ENCODE results near the gene PEAR1. TPM values are rescaled to one million over a fixed set of nuclear protein-coding genes. Genes with fewer than 3 reads are reported as not detected.

The PEAR1 gene
- total and polyA plus RNA-seq, 9 donors, result 4.3 to 21.2 (median 13.4) TPM

DNA sequence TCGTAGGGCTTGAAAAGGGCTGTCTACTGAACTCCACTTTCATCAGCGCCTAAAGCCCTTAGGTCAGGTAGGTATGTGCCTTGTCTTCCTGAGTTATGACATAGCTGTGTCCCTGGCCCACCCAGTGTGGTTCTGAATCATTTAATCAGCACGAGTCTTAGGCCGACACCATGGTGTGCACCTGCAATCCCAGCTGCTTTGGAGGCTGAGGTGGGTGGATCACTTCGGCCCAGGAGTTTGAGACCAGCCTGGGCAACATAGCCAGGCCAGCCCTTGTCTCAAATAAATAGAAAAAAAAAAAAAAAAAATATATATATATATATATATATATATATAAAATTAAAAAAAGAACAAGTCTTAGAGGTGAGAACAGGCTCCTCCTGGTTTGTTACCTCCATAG, 42.7 kb downstream of the PEAR1 start:
- no peak overlapping the region for H3K27ac ChIP-seq
- H3K27me3 ChIP-seq, result no peaks in the 10 kb centered on the region
- intact Hi-C loops (cut with DNase I), result no loop called here
- peaks cover 3% of the 10 kb centered on the region for H3K4me1 ChIP-seq (ENCODE audit: insufficient read depth)
- no peaks in the 10 kb centered on the region for H3K36me3 ChIP-seq
- no peaks in the 10 kb centered on the region for H3K9me3 ChIP-seq
- no peak overlapping the region for H3K4me3 ChIP-seq
- WGBS, 3 donors, result 78 to 89% (median 89%) methylated on average over 5 of the region's 5 CpGs
- TF ChIP-seq, protein P1, sequence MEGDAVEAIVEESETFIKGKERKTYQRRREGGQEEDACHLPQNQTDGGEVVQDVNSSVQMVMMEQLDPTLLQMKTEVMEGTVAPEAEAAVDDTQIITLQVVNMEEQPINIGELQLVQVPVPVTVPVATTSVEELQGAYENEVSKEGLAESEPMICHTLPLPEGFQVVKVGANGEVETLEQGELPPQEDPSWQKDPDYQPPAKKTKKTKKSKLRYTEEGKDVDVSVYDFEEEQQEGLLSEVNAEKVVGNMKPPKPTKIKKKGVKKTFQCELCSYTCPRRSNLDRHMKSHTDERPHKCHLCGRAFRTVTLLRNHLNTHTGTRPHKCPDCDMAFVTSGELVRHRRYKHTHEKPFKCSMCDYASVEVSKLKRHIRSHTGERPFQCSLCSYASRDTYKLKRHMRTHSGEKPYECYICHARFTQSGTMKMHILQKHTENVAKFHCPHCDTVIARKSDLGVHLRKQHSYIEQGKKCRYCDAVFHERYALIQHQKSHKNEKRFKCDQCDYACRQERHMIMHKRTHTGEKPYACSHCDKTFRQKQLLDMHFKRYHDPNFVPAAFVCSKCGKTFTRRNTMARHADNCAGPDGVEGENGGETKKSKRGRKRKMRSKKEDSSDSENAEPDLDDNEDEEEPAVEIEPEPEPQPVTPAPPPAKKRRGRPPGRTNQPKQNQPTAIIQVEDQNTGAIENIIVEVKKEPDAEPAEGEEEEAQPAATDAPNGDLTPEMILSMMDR (IDR thresholded peaks at IDR 0.05), result no peak
- TF ChIP-seq POLR2A (IDR thresholded peaks at IDR 0.05) (no peak), EP300 (IDR thresholded peaks at IDR 0.05) (no peak)
- DNase-seq, result no peak

DNA sequence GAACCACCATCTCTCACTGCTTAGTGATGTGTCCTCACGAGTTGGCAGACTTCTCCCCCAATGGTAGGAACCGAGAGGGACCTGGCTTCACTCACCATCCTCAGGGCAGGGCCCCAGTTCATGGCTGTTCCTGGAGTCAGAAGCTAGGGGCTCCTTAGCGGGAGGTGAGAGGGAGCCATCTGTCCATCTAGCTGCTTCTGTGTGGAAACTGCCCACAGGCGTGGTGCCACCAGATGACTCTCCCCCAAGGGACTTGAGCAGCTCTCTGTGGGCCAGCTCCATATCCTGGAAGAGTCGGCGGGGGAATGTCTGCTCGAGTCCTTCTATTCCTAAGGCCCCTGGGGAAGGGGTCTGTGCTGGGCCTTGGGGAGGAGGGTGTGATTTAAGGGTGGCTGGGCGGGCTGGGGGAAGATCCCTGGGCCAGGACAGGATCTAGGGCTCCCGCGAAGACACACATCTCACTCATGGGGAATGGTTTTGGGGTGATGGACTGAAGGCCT, 43.3 kb downstream of the PEAR1 start:
- 78 to 84% (median 80%) methylated on average over 10 of the region's 10 CpGs for WGBS, 3 donors
- Histone ChIP-seq H3K36me3 (no peaks in the 10 kb centered on the region), H3K4me3 (no peak overlapping the region), H3K4me1 (ENCODE audit: insufficient read depth) (peaks cover 3% of the 10 kb centered on the region), H3K9me3 (no peaks in the 10 kb centered on the region), H3K27ac (no peak overlapping the region), H3K27me3 (no peaks in the 10 kb centered on the region)
- no peak for TF ChIP-seq EP300 (IDR thresholded peaks at IDR 0.05)
- TF ChIP-seq, protein P1 (IDR thresholded peaks at IDR 0.05), result no peak
- TF ChIP-seq POLR2A (IDR thresholded peaks at IDR 0.05), result no peak
- intact Hi-C loops (cut with DNase I), result no loop called here
- no peak for DNase-seq

DNA sequence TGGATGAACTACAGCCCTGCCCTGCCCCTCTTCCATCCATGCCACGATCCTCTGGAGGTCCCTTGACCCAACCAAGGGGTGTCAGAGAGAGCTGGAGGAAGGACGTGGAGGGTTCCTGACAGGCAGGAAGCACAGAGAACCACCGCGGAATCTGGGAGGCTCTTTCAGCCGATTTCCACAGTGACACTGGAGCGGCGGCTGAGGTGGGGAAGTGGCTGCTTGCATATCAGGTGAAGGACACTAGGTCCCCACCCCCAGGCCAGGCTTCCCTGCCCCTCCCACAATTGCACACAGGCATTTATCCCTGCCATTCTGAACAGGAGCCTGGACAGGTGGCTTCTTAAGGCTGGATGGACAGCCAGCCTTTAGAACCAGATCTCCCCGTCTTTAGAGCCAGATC, 44.4 kb downstream of the PEAR1 start:
- TF ChIP-seq, protein P1 (IDR thresholded peaks at IDR 0.05), result no peak
- TF ChIP-seq POLR2A (IDR thresholded peaks at IDR 0.05) (no peak), EP300 (IDR thresholded peaks at IDR 0.05) (no peak)
- no peaks in the 10 kb centered on the region for H3K27me3 ChIP-seq
- H3K27ac ChIP-seq, result no peak overlapping the region
- intact Hi-C loops (cut with DNase I), result no loop called here
- H3K4me1 ChIP-seq (ENCODE audit: insufficient read depth), result no peaks in the 10 kb centered on the region
- no peak for DNase-seq
- no peak overlapping the region for H3K4me3 ChIP-seq
- 76 to 88% (median 81%) methylated on average over 8 of the region's 8 CpGs for whole genome bisulfite sequencing, 3 donors
- no peaks in the 10 kb centered on the region for H3K9me3 ChIP-seq
- no peaks in the 10 kb centered on the region for H3K36me3 ChIP-seq

DNA sequence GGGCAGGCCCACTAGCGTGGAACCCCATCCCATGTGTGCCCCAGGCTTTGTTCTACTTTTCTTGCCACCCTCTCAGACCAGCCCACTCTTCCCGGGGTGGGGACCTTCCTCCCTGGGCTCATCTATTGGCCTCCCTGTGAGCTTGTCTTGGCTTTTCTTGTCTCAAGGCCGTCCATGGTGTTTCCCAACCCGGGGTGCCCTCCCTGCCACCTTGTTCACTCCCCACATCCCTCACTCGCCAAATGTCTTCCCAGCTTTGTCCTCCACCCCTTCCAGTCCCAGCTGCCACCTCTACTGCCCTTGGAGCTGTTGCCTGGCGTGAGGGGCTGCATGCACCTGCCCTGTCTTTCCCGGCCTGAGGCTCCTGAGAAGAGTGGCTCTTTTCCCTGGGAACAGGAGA, 45.3 kb downstream of the PEAR1 start:
- no peaks in the 10 kb centered on the region for H3K9me3 ChIP-seq
- H3K27me3 ChIP-seq, result no peaks in the 10 kb centered on the region
- H3K27ac ChIP-seq, result no peak overlapping the region
- intact Hi-C loops (cut with DNase I), result no loop called here
- no peaks in the 10 kb centered on the region for H3K4me1 ChIP-seq (ENCODE audit: insufficient read depth)
- TF ChIP-seq EP300 (IDR thresholded peaks at IDR 0.05) (no peak), POLR2A (IDR thresholded peaks at IDR 0.05) (no peak)
- H3K36me3 ChIP-seq, result no peaks in the 10 kb centered on the region
- H3K4me3 ChIP-seq, result no peak overlapping the region
- 59 to 80% (median 66%) methylated on average over 7 of the region's 7 CpGs for WGBS, 3 donors
- DNase-seq, result no peak

DNA sequence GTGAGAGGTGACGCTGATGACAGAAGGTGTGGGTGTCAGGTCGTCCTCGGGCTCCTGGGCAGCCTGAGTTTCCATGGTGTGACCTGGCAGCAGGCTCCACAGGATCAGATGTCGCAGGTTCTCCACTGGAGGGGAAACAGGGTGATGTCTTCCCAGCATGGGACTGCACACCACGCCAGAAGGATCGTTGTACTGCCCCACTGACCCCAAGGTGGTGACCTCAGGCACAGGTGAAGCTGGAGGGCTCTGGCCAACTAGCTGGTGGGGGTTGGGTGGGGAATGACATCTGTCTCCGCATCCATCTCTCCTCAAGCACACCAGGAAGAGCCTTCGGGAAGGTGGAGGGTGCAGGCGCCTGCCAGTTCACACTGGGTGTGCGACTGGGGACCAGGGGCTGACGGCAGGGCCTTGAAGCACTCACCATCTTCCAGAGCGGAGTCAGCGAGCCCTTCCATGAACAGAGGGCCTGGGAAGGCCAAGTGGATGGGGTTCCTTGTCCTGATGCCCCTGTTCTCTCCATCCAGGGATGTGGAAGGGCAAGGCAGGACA, 46.3 kb downstream of the PEAR1 start:
- DNase-seq, result no peak
- Histone ChIP-seq H3K36me3 (no peaks in the 10 kb centered on the region), H3K27ac (no peak overlapping the region), H3K4me3 (no peak overlapping the region), H3K9me3 (no peaks in the 10 kb centered on the region), H3K27me3 (no peaks in the 10 kb centered on the region), H3K4me1 (ENCODE audit: insufficient read depth) (no peaks in the 10 kb centered on the region)
- TF ChIP-seq EP300 (IDR thresholded peaks at IDR 0.05) (no peak), POLR2A (IDR thresholded peaks at IDR 0.05) (no peak)
- TF ChIP-seq, protein P1 (IDR thresholded peaks at IDR 0.05), result no peak
- WGBS, 3 donors, result 85 to 93% (median 90%) methylated on average over 11 to 13 of the region's 13 CpGs
- intact Hi-C loops (cut with DNase I), result no loop called here

Data from ovary (tissue), 9 donors.